SH-SY5Y (cell line): ENCODE measurements around the gene BCDIN3D.

Experiments
- GATA2 ChIP-seq: IDR thresholded peaks from 2 replicates; pipeline ENCODE4 v1.6.1; 2011; ENCODE audit warnings: mild to moderate bottlenecking, low read depth, low read length
- GATA3 ChIP-seq: IDR thresholded peaks from 2 replicates; pipeline ENCODE4 v1.6.1; 2011; ENCODE audit warnings: low read depth, mild to moderate bottlenecking, low read length, moderate library complexity

BCDIN3D gene

GRCh38 chr12:49882248-49882850, 39.4 kb upstream of the BCDIN3D start:
- peak; percentile 72 for TF ChIP-seq GATA2
- TF ChIP-seq GATA3 = no peak

GRCh38 chr12:49881415-49882247, 38.7 kb upstream of the BCDIN3D start:
- no peak for TF ChIP-seq GATA3
- no peak for TF ChIP-seq GATA2

- TF ChIP-seq GATA2 = no peak
These were observed 38.0 kb upstream of the BCDIN3D start for GRCh38 chr12:49880756-49881414.

- TF ChIP-seq GATA2 (no peak), GATA3 (no peak)
These were observed 35.1 kb upstream of the BCDIN3D start for GRCh38 chr12:49878021-49878420.

DNA sequence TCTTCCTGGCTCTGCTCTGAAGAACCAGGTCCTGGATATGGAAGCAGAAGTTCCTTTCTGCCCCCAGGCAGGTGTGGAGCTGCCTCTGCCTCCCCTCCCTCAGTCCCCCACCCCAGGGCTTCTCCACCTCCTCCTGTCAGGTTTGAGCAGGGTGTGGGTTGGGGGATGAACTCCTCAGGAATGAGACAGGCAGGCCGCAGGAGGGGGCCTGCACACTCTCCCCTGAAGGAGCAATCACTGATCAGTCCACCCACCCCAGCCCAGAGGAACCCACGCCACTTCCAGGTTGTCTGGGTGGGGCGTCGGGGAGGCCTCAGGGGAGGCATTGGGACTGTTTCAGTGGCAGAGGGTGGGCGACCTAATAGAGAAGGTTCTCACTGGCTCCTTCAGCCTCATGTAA, 34.2 kb upstream of the BCDIN3D start:
- TF ChIP-seq GATA2 = no peak
- TF ChIP-seq GATA3 = no peak

- TF ChIP-seq GATA3 = no peak
- no peak for TF ChIP-seq GATA2
These were observed 33.2 kb upstream of the BCDIN3D start for GRCh38 chr12:49876070-49876469.

DNA sequence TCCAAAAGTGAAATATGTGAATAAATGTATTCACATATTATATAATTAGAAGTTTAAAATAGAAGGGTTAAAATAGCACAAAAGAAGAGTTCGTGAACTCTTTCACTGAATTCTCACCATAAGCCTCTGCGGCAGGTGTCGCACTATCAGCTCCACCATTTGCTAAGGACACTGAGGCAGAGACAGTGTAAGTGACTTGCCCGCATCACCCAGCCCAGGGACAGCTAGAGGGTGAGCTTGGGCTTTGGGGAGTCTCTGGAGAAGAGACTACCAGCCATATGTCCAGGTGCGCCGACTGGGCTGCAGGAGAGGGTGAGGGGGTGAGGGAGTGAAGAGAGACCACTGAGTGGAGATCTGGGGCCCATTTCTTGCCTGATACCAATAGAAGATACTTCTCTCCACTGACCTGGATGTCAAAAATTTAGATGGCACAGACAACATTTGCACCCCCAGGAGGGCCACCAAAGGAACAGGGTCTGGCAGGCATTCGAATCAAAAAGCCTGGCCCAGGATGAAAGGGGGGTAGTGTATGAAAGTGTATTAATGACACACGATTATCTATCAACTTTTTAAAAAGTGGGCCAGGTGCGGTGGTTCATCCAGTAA, 32.3 kb upstream of the BCDIN3D start:
- TF ChIP-seq GATA2 (no peak), GATA3 (no peak)

GRCh38 chr12:49874142-49874897, 31.4 kb upstream of the BCDIN3D start:
- TF ChIP-seq GATA2 = no peak
- TF ChIP-seq GATA3 = no peak

DNA sequence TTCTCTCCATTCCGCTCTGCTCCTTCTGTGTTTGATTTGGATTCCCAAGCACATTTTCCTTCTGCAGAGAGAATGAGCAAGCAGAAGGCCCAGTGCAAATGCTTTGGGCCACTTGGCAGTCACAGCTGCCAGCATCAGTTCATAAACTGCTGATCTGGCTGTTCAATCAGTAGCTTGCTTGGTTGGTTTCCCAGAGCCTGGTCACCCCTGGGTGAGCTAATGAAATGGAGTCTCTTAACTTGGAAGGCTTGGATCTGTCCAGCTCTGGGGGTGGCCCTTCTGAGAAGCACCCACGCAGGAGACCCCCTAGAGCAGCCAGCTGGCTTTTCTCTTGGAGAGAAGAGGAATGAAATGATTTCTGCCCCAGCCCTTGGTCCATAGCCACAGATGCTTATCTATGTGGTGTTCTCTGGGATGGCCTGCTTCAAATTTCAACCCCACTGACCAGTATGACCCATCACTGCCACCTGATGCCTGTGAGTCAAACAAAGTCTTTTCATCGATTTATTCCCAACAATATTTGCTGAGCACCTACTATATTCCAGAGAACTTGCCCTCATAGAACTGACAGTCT, 30.5 kb upstream of the BCDIN3D start:
- TF ChIP-seq GATA3 = peak; percentile 66
- TF ChIP-seq GATA2 = peak; percentile 89

DNA sequence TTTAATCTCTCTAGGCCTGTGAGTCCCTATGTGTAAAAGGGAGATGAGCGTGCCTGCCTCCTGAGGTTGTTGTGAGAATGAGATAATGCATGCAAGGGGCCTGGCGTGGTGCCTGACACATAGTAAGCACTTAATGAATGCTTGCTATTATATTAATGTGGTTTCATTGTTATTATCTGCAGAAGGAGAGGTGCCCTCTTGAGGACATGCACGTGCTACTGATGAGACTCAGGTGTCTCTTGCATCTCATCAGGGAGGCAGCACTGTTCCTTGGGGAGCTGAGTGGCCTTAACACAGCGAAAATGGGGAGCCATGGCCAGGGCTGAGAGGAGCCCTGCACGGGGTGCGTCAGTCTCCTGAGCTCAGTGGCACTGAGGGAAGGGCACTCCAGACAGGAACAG, 29.9 kb upstream of the BCDIN3D start:
- TF ChIP-seq GATA3 (no peak), GATA2 (no peak)

DNA sequence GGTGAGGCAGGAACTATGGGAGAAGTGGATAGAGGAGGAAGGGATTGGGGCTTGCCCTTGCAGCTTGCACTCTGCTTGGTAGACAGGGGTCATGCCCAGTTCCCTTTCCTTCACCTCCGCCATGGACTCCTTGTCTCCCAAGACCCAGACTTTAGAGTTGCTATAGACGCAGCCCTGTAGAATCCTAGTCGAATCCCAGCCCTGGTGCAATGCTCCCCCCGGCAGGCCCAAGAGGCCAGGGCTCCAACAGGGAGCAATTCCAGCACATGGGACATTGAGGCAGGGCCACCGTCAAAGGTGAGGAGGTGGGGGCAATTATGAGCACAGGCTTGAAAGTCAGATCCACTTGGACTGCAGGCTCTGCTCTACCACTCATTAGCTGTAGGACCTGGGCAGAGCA, 29.5 kb upstream of the BCDIN3D start:
- TF ChIP-seq GATA3 = no peak
- no peak for TF ChIP-seq GATA2

- TF ChIP-seq GATA2 (no peak), GATA3 (no peak)
These were observed 28.3 kb upstream of the BCDIN3D start for GRCh38 chr12:49871263-49871561.

- TF ChIP-seq GATA2 (no peak), GATA3 (no peak)
These were observed 27.8 kb upstream of the BCDIN3D start for GRCh38 chr12:49870501-49871262.
